H1 (cell line): ENCODE data around the gene CCR2. TPM values are rescaled to one million over a fixed set of nuclear protein-coding genes. Genes with fewer than 3 reads are reported as not detected.

ENCODE experiments used
- CTCF ChIA-PET: fragments of 300-600 bp; sonication (Branson Sonifier 250); formaldehyde crosslinking; loops from one replicate; lab custom pipeline; 2021; ENCODE audit not compliant: partially characterized antibody; lab: Charles Lee
- POLR2A ChIA-PET: fragments of 300-600 bp; sonication (Branson Sonifier 250); formaldehyde crosslinking; loops from one replicate; lab custom pipeline; 2021; ENCODE audit warnings: inconsistent platforms; ENCODE audit not compliant: partially characterized antibody; lab: Charles Lee
- DNase-seq, 2 experiments: peaks; one replicate each; pipeline versions ENCODE4 v3.0.0 to v3.0.0-alpha.2; 2010 to 2022; ENCODE audit warnings: low spot score in 2 of 2, low read depth in 1 of 2, mixed read lengths in 1 of 2
- FAIRE-seq: peaks from 2 replicates; lab custom pipeline; 2011; peaks lifted over from hg19 to GRCh38; lab: Jason Lieb, UNC
- H2AFZ ChIP-seq: 2 replicates; pipeline ENCODE4 v1.8.1; 2012; ENCODE audit warnings: low read length, inconsistent platforms
- H2AK5ac ChIP-seq: 2 replicates; pipeline ENCODE4 v1.6.1; 2013; ENCODE audit warnings: low read depth, low read length
- H2BK120ac ChIP-seq: replicated peaks from 2 replicates; pipeline ENCODE3; 2013; ENCODE audit warnings: low read depth, low read length, inconsistent platforms
- H2BK12ac ChIP-seq: 2 replicates; pipeline ENCODE4 v1.6.1; 2013; ENCODE audit warnings: low read depth, low read length
- H2BK15ac ChIP-seq: 2 replicates; pipeline ENCODE4 v1.6.1; 2013; ENCODE audit warnings: low read length
- H2BK20ac ChIP-seq: 2 replicates; pipeline ENCODE4 v1.6.1; 2013; ENCODE audit warnings: low read length
- H2BK5ac ChIP-seq: 2 replicates; pipeline ENCODE4 v1.6.1; 2013; ENCODE audit warnings: low read depth, low read length
- H3K14ac ChIP-seq: 2 replicates; pipeline ENCODE4 v1.6.1; 2013; ENCODE audit warnings: inconsistent platforms; ENCODE audit not compliant: insufficient read length
- H3K18ac ChIP-seq: 2 replicates; pipeline ENCODE4 v1.6.1; 2013; ENCODE audit warnings: low read length; ENCODE audit errors: extremely low read depth
- H3K23ac ChIP-seq: 2 replicates; pipeline ENCODE4 v1.6.1; 2013; ENCODE audit warnings: inconsistent platforms; ENCODE audit not compliant: insufficient read length
- H3K23me2 ChIP-seq: 2 replicates; pipeline ENCODE4 v1.6.1; 2013; ENCODE audit warnings: low read depth, low read length
- H3K27ac ChIP-seq: 2 replicates; pipeline ENCODE4 v1.6.1; 2011; ENCODE audit warnings: low read depth, low read length, inconsistent platforms
- H3K27me3 ChIP-seq, 4 experiments: replicated peaks in 1 of 4; 1 replicate in 1 of 4; 2 replicates in 3 of 4; pipeline versions ENCODE4 v1.6.1 to v1.8.1; 2011 to 2013; ENCODE audit warnings: low read length in 3 of 4, mild to moderate bottlenecking in 3 of 4, inconsistent platforms in 2 of 4, mixed read lengths in 2 of 4, moderate library complexity in 1 of 4; ENCODE audit not compliant: control insufficient read depth in 3 of 4, insufficient read depth in 3 of 4; ENCODE audit errors: extremely low read depth in 1 of 4
- H3K36me3 ChIP-seq, 4 experiments: 2 replicates each; pipeline versions ENCODE4 v1.6.1 to v1.8.1; 2011 to 2013; ENCODE audit warnings: mild to moderate bottlenecking in 4 of 4, low read length in 3 of 4, moderate library complexity in 2 of 4, control low read depth in 1 of 4, inconsistent platforms in 1 of 4; ENCODE audit not compliant: insufficient read depth in 4 of 4, control insufficient read depth in 2 of 4
- H3K4ac ChIP-seq: replicated peaks from 2 replicates; pipeline ENCODE3; 2013; ENCODE audit warnings: low read length, low read depth, mixed read lengths, inconsistent platforms; ENCODE audit not compliant: insufficient read length
- H3K4me1 ChIP-seq, 4 experiments: replicated peaks in 1 of 4; 1 replicate in 1 of 4; 2 replicates in 3 of 4; pipeline versions ENCODE4 v1.6.1 to v1.8.1; 2011 to 2013; ENCODE audit warnings: low read length in 3 of 4, inconsistent platforms in 2 of 4, mixed read lengths in 1 of 4; ENCODE audit not compliant: insufficient read depth in 4 of 4, control insufficient read depth in 3 of 4
- H3K4me2 ChIP-seq, 2 experiments: 2 replicates each; pipeline versions ENCODE4 v1.6.1 to v1.8.1; 2011 to 2013; ENCODE audit warnings: low read depth in 2 of 2, low read length in 2 of 2, control low read depth in 1 of 2, inconsistent platforms in 1 of 2, mild to moderate bottlenecking in 1 of 2; ENCODE audit not compliant: insufficient read depth in 1 of 2
- H3K4me3 ChIP-seq, 4 experiments: fragments of 200-600, 300-600 bp in 1 of 4; sonication (generic), shearing (Covaris generic), sonication (Bioruptor Twin) in 1 of 4; 2 replicates each; pipeline versions ENCODE4 v1.5.1 to v1.8.1; 2011 to 2016; ENCODE audit warnings: low read length in 4 of 4, low read depth in 3 of 4, control low read depth in 2 of 4, inconsistent platforms in 2 of 4, mild to moderate bottlenecking in 2 of 4, mixed read lengths in 1 of 4, moderate library complexity in 1 of 4; ENCODE audit not compliant: insufficient read depth in 2 of 4; ENCODE audit errors: extremely low read depth in 1 of 4
- H3K56ac ChIP-seq: replicated peaks from 2 replicates; pipeline ENCODE3; 2013; ENCODE audit warnings: low read depth, mild to moderate bottlenecking, mixed read lengths, low read length, inconsistent platforms; ENCODE audit not compliant: insufficient read length
- H3K79me1 ChIP-seq: 2 replicates; pipeline ENCODE4 v1.6.1; 2013; ENCODE audit warnings: low read depth, low read length, control low read depth
- H3K79me2 ChIP-seq, 2 experiments: 2 replicates each; pipeline versions ENCODE4 v1.6.1 to v1.8.1; 2012 to 2013; ENCODE audit warnings: low read length in 2 of 2, mild to moderate bottlenecking in 2 of 2, inconsistent platforms in 1 of 2; ENCODE audit not compliant: insufficient read depth in 2 of 2, control insufficient read depth in 1 of 2
- H3K9ac ChIP-seq, 4 experiments: replicated peaks in 1 of 4; 1 replicate in 1 of 4; 2 replicates in 3 of 4; pipeline versions ENCODE4 v1.6.1 to v1.8.1; 2011 to 2013; ENCODE audit warnings: low read depth in 3 of 4, low read length in 3 of 4, control low read depth in 2 of 4, mild to moderate bottlenecking in 2 of 4, moderate library complexity in 2 of 4, inconsistent platforms in 1 of 4; ENCODE audit errors: extremely low read depth in 1 of 4
- H3K9me3 ChIP-seq, 2 experiments: 2 replicates each; pipeline versions ENCODE4 v1.6.1 to v1.8.1; 2012 to 2013; ENCODE audit warnings: mild to moderate bottlenecking in 2 of 2, moderate library complexity in 2 of 2, control low read depth in 1 of 2, inconsistent platforms in 1 of 2, low read depth in 1 of 2, low read length in 1 of 2, mixed read lengths in 1 of 2; ENCODE audit not compliant: insufficient read depth in 2 of 2
- H4K20me1 ChIP-seq, 2 experiments: replicated peaks in 1 of 2; 2 replicates each; pipeline versions ENCODE3 to v1.8.1; 2011 to 2013; ENCODE audit warnings: inconsistent platforms in 2 of 2, low read length in 2 of 2, mild to moderate bottlenecking in 1 of 2; ENCODE audit not compliant: insufficient read depth in 2 of 2, control insufficient read depth in 1 of 2
- H4K5ac ChIP-seq: 2 replicates; pipeline ENCODE4 v1.6.1; 2013; ENCODE audit warnings: low read length, low read depth, mixed read lengths, inconsistent platforms; ENCODE audit not compliant: insufficient read length
- H4K8ac ChIP-seq: 2 replicates; pipeline ENCODE4 v1.8.0; 2013; ENCODE audit warnings: mild to moderate bottlenecking, moderate library complexity, low read length, inconsistent platforms; ENCODE audit not compliant: insufficient read depth; ENCODE audit errors: extremely low read depth
- H4K91ac ChIP-seq: replicated peaks from 2 replicates; pipeline ENCODE3; 2013; ENCODE audit warnings: low read length, mixed read lengths, inconsistent platforms; ENCODE audit not compliant: insufficient read length
- CBX8 ChIP-seq: fragments of 300-800, 300-1000 bp; sonication (generic); IDR thresholded peaks from 2 replicates; pipeline ENCODE4 v1.7.1; 2016; ENCODE audit warnings: low read depth, low read length, borderline replicate concordance
- CHD1 ChIP-seq: IDR thresholded peaks from 2 replicates; pipeline ENCODE4 v1.6.1; 2012; ENCODE audit warnings: low read depth, low read length, improper control_type of control experiment
- CTCF ChIP-seq, 3 experiments: IDR thresholded peaks; 1 replicate in 2 of 3; 2 replicates in 1 of 3; pipeline versions ENCODE4 v1.5.1 to v1.6.1; 2011; ENCODE audit warnings: low read length in 3 of 3, mild to moderate bottlenecking in 3 of 3, inconsistent platforms in 2 of 3, low read depth in 1 of 3, moderate library complexity in 1 of 3; ENCODE audit not compliant: insufficient read depth in 1 of 3; ENCODE audit errors: control extremely low read depth in 1 of 3
- GTF2F1 ChIP-seq: IDR thresholded peaks from 2 replicates; pipeline ENCODE4 v1.6.1; 2012; ENCODE audit warnings: low read depth, low read length, improper control_type of control experiment, borderline replicate concordance
- HDAC6 ChIP-seq: IDR thresholded peaks from one replicate; pipeline ENCODE4 v1.7.1; 2012; ENCODE audit warnings: low read depth, mild to moderate bottlenecking, inconsistent platforms, low read length, moderate library complexity
- NANOG ChIP-seq: IDR thresholded peaks from 2 replicates; pipeline ENCODE4 v1.6.1; 2011; ENCODE audit warnings: low read length, low read depth, mild to moderate bottlenecking, inconsistent platforms; ENCODE audit not compliant: insufficient read depth, poor library complexity, severe bottlenecking
- POLR2A ChIP-seq, 2 experiments: IDR thresholded peaks; 1 replicate in 1 of 2; 2 replicates in 1 of 2; pipeline ENCODE4 v1.6.1; 2011; ENCODE audit warnings: low read depth in 2 of 2, low read length in 2 of 2, mild to moderate bottlenecking in 2 of 2; ENCODE audit errors: control extremely low read depth in 1 of 2
- SAP30 ChIP-seq: fragments of 300-600 bp; sonication (generic); IDR thresholded peaks from 2 replicates; pipeline ENCODE4 v1.7.1; 2012; ENCODE audit warnings: low read length, moderate library complexity, mild to moderate bottlenecking, inconsistent platforms; ENCODE audit not compliant: insufficient read depth, insufficient replicate concordance
- SIRT6 ChIP-seq: IDR thresholded peaks from one replicate; pipeline ENCODE4 v1.7.1; 2012; ENCODE audit warnings: low read length, inconsistent platforms
- YY1 ChIP-seq: IDR thresholded peaks from 2 replicates; pipeline ENCODE4 v1.6.1; 2011; ENCODE audit warnings: low read depth, mild to moderate bottlenecking, low read length
- WGBS, 2 experiments: shearing (Covaris generic) in 1 of 2; methylation state at CpG; one replicate each; pipeline versions ENCODE4 v1.1.6 to v1.1.7; 2013 to 2015; ENCODE audit warnings: low lambda C conversion rate in 2 of 2, mixed read lengths in 2 of 2, inconsistent platforms in 1 of 2, low coverage in 1 of 2, missing lambda C conversion rate in 1 of 2; ENCODE audit not compliant: insufficient replicate concordance in 2 of 2, insufficient coverage in 1 of 2, insufficient read length in 1 of 2; ENCODE audit errors: extremely low coverage in 1 of 2, missing lambda C conversion rate in 1 of 2; 5-methylcytosine and 5-hydroxymethylcytosine counted together
- polyA plus RNA-seq, 7 experiments: library from polyadenylated mRNA; depleted of rRNA in 3 of 7; stranded (reverse) in 5 of 7; unstranded in 2 of 7; fragments of >200 nt in 5 of 7; fragments of 200-250 nt in 2 of 7; gene quantifications; 1 replicate in 5 of 7; 2 replicates in 1 of 7; 4 replicates in 1 of 7; pipeline versions ENCODE4 v1.2.1 to v1.2.3, GENCODE V29; 2011 to 2013; ENCODE audit warnings: missing spikeins in 2 of 7, mixed read lengths in 2 of 7
- total RNA-seq: library from RNA; stranded (reverse); fragmentation: NEBNext Ultra II Directional; extraction: Animal tissue kit (Norgen Biotek cat#: 25700); gene quantifications from 2 replicates; pipeline ENCODE4 v1.2.1, GENCODE V29; 2021

Gene CCR2
- total and polyA plus RNA-seq, 2 of the 8 experiments (the other 6 are each of a cell fraction or from before 2014, with no cell fraction given): not detected

DNA sequence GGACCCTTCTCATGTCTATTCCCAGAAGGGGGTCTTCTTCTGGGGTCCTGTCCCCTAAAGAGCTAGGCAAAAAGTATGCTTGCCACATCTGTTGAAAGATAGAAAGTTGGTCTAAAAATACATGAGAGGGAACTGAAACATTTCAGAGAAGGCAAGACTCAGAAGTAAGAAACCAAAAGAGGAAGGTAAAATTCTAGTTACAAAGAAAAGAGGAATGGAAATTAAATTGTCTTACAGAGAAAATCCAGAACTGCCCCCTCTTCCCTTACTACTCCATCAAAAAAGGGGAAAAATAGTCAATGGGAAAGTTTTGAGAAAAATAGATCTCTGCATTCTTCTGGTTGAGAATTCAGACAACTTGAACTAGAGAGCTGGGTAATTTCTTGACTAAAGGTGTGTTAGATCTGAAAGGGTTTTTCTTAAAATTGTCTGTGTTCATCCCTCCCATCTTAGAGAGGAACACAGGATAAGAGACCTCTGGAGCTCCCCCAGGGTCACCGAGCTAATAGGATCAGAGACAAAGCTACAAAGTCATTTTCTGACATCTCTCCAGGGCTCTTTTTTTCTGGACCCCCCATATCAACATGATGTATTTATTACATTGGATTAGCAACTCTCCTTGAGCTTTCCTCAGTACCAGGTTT, 32.3 kb upstream of the CCR2 start:
- no peaks in the 10 kb centered on the region for H3K27me3 ChIP-seq
- H4K5ac ChIP-seq: no peak overlapping the region
- CTCF ChIA-PET: interaction anchor here (0.9 to 1.1 kb wide), 3 partner anchors 10 to 360 kb away, joined by 3 read pairs; no protein-coding TSS in a partner anchor
- no peak overlapping the region for H3K18ac ChIP-seq
- H3K4me3 ChIP-seq: no peak overlapping the region
- POLR2A ChIA-PET: no interaction called here
- H3K9ac ChIP-seq: no peak overlapping the region
- FAIRE-seq (no peak), DNase-seq (no peak)
- WGBS, 2 experiments: 82% methylated on average over 1 of the region's 1 CpG; no CpG with 5 or more reads in 1 of the 2 experiments
- no peaks in the 10 kb centered on the region for H3K4me1 ChIP-seq
- peaks cover 4 to 5% of the 10 kb centered on the region in 2 experiments; a peak in 2 of 4 replicates for H3K9me3 ChIP-seq
- no peaks in the 10 kb centered on the region for H3K23me2 ChIP-seq
- no peaks in the 10 kb centered on the region for H3K79me2 ChIP-seq
- H2AFZ ChIP-seq: no peak overlapping the region
- H3K14ac ChIP-seq: no peak overlapping the region
- H2BK12ac ChIP-seq: no peak overlapping the region
- H4K20me1 ChIP-seq: no peaks in the 10 kb centered on the region
- no peak overlapping the region for H2BK5ac ChIP-seq
- H3K27ac ChIP-seq: no peak overlapping the region
- H2BK120ac ChIP-seq: no peak overlapping the region
- H2AK5ac ChIP-seq: no peak overlapping the region
- no peaks in the 10 kb centered on the region for H3K36me3 ChIP-seq
- H3K4me2 ChIP-seq: no peak overlapping the region
- no peaks in the 10 kb centered on the region for H3K79me1 ChIP-seq
- no peak overlapping the region for H3K23ac ChIP-seq
- no peak overlapping the region for H3K4ac ChIP-seq
- no peak overlapping the region for H4K8ac ChIP-seq
- H4K91ac ChIP-seq: no peak overlapping the region
- H3K56ac ChIP-seq: no peak overlapping the region
- no peak overlapping the region for H2BK15ac ChIP-seq
- H2BK20ac ChIP-seq: no peak overlapping the region
- TF ChIP-seq HDAC6: no peak
- no peak for TF ChIP-seq NANOG
- no peak for TF ChIP-seq SAP30
- no peak for TF ChIP-seq CTCF (IDR thresholded peaks at IDR 0.05; ENCODE audit: control extremely low read depth in 1 of 3, insufficient read depth in 1 of 3, low read depth in 1 of 3, low read length in 3 of 3)
- TF ChIP-seq CHD1: no peak
- TF ChIP-seq SIRT6: no peak
- no peak for TF ChIP-seq CBX8
- TF ChIP-seq GTF2F1: no peak
- no peak for TF ChIP-seq YY1
- TF ChIP-seq POLR2A (IDR thresholded peaks at IDR 0.05; ENCODE audit: control extremely low read depth in 1 of 2, low read depth in 2 of 2, low read length in 2 of 2): no peak
